ENCODE results near the gene BARX2.

BARX2 gene

GRCh38 chr11:129383060-129383459 lies 7.4 kb downstream of the BARX2 start:
- intact Hi-C loops (cut with micrococcal nuclease): no loop called here
- Mint-ChIP-seq H3K4me3 (no peak overlapping the region), H3K27me3 (peaks cover 44% of the 10 kb centered on the region), H3K36me3 (ENCODE audit: low read depth) (no peaks in the 10 kb centered on the region), H3K4me1 (ENCODE audit: low read depth) (no peaks in the 10 kb centered on the region), H3K9me3 (no peaks in the 10 kb centered on the region), H3K27ac (no peak overlapping the region)

GRCh38 chr11:129383502-129383901 lies 7.9 kb downstream of the BARX2 start:
- H3K9me3 Mint-ChIP-seq: no peaks in the 10 kb centered on the region
- intact Hi-C loops (cut with micrococcal nuclease): no loop called here
- no peaks in the 10 kb centered on the region for H3K4me1 Mint-ChIP-seq (ENCODE audit: low read depth)
- H3K27ac Mint-ChIP-seq: no peak overlapping the region
- H3K27me3 Mint-ChIP-seq: peaks cover 42% of the 10 kb centered on the region
- H3K36me3 Mint-ChIP-seq (ENCODE audit: low read depth): no peaks in the 10 kb centered on the region
- H3K4me3 Mint-ChIP-seq: no peak overlapping the region

GRCh38 chr11:129384415-129384814 lies 8.8 kb downstream of the BARX2 start:
- no peak overlapping the region for H3K27ac Mint-ChIP-seq
- no peak overlapping the region for H3K4me3 Mint-ChIP-seq
- peaks cover 36% of the 10 kb centered on the region for H3K27me3 Mint-ChIP-seq
- intact Hi-C loops (cut with micrococcal nuclease): no loop called here
- no peaks in the 10 kb centered on the region for H3K36me3 Mint-ChIP-seq (ENCODE audit: low read depth)
- H3K4me1 Mint-ChIP-seq (ENCODE audit: low read depth): no peaks in the 10 kb centered on the region
- no peaks in the 10 kb centered on the region for H3K9me3 Mint-ChIP-seq

- Mint-ChIP-seq H3K27me3 (peaks cover 33% of the 10 kb centered on the region), H3K9me3 (no peaks in the 10 kb centered on the region), H3K4me1 (ENCODE audit: low read depth) (no peaks in the 10 kb centered on the region), H3K36me3 (ENCODE audit: low read depth) (no peaks in the 10 kb centered on the region), H3K27ac (no peak overlapping the region), H3K4me3 (no peak overlapping the region)
- intact Hi-C loops (cut with micrococcal nuclease): no loop called here
Measured at GRCh38 chr11:129385801-129386200, 10.2 kb downstream of the BARX2 start.

- H3K27ac Mint-ChIP-seq: no peak overlapping the region
- intact Hi-C loops (cut with micrococcal nuclease): no loop called here
Measured at GRCh38 chr11:129386795-129387397, 11.2 kb downstream of the BARX2 start.

GRCh38 chr11:129387434-129387833 lies 11.8 kb downstream of the BARX2 start:
- no peaks in the 10 kb centered on the region for H3K4me1 Mint-ChIP-seq (ENCODE audit: low read depth)

More at GRCh38 chr11:129386795-129387397, 11.2 kb downstream of the BARX2 start:
- Mint-ChIP-seq H3K4me1 (ENCODE audit: low read depth) (no peaks in the 10 kb centered on the region), H3K27me3 (peaks cover 26% of the 10 kb centered on the region), H3K4me3 (no peak overlapping the region), H3K36me3 (ENCODE audit: low read depth) (no peaks in the 10 kb centered on the region), H3K9me3 (no peaks in the 10 kb centered on the region)

GRCh38 chr11:129388824-129389223 lies 13.2 kb downstream of the BARX2 start:
- no peaks in the 10 kb centered on the region for H3K9me3 Mint-ChIP-seq
- H3K36me3 Mint-ChIP-seq (ENCODE audit: low read depth): no peaks in the 10 kb centered on the region
- H3K4me3 Mint-ChIP-seq: no peak overlapping the region
- peaks cover 16% of the 10 kb centered on the region for H3K27me3 Mint-ChIP-seq
- H3K27ac Mint-ChIP-seq: no peak overlapping the region
- intact Hi-C loops (cut with micrococcal nuclease): no loop called here
- no peaks in the 10 kb centered on the region for H3K4me1 Mint-ChIP-seq (ENCODE audit: low read depth)

More at GRCh38 chr11:129387434-129387833, 11.8 kb downstream of the BARX2 start:
- no peak overlapping the region for H3K27ac Mint-ChIP-seq
- no peaks in the 10 kb centered on the region for H3K36me3 Mint-ChIP-seq (ENCODE audit: low read depth)
- no peaks in the 10 kb centered on the region for H3K9me3 Mint-ChIP-seq
- intact Hi-C loops (cut with micrococcal nuclease): no loop called here
- peaks cover 24% of the 10 kb centered on the region for H3K27me3 Mint-ChIP-seq
- no peak overlapping the region for H3K4me3 Mint-ChIP-seq

GRCh38 chr11:129390303-129390821 lies 14.7 kb downstream of the BARX2 start:
- intact Hi-C loops (cut with micrococcal nuclease): no loop called here
- Mint-ChIP-seq H3K36me3 (ENCODE audit: low read depth) (no peaks in the 10 kb centered on the region), H3K9me3 (no peaks in the 10 kb centered on the region), H3K27ac (no peak overlapping the region), H3K4me3 (no peak overlapping the region), H3K27me3 (peaks cover 11% of the 10 kb centered on the region), H3K4me1 (ENCODE audit: low read depth) (no peaks in the 10 kb centered on the region)

- Mint-ChIP-seq H3K9me3 (no peaks in the 10 kb centered on the region), H3K4me3 (no peak overlapping the region), H3K36me3 (ENCODE audit: low read depth) (no peaks in the 10 kb centered on the region), H3K27ac (no peak overlapping the region), H3K27me3 (peaks cover 14% of the 10 kb centered on the region), H3K4me1 (ENCODE audit: low read depth) (no peaks in the 10 kb centered on the region)
- intact Hi-C loops (cut with micrococcal nuclease): no loop called here
Measured at GRCh38 chr11:129391360-129391759, 15.7 kb downstream of the BARX2 start.

- H3K27me3 Mint-ChIP-seq: peaks cover 13% of the 10 kb centered on the region
- H3K9me3 Mint-ChIP-seq: no peaks in the 10 kb centered on the region
- H3K27ac Mint-ChIP-seq: no peak overlapping the region
- H3K36me3 Mint-ChIP-seq (ENCODE audit: low read depth): no peaks in the 10 kb centered on the region
- no peak overlapping the region for H3K4me3 Mint-ChIP-seq
- intact Hi-C loops (cut with micrococcal nuclease): no loop called here
- no peaks in the 10 kb centered on the region for H3K4me1 Mint-ChIP-seq (ENCODE audit: low read depth)
Measured at GRCh38 chr11:129391821-129392220, 16.2 kb downstream of the BARX2 start.

GRCh38 chr11:129392995-129393394 lies 17.3 kb downstream of the BARX2 start:
- Mint-ChIP-seq H3K4me1 (ENCODE audit: low read depth) (no peaks in the 10 kb centered on the region), H3K36me3 (ENCODE audit: low read depth) (no peaks in the 10 kb centered on the region), H3K4me3 (no peak overlapping the region), H3K9me3 (no peaks in the 10 kb centered on the region), H3K27ac (no peak overlapping the region), H3K27me3 (peaks cover 6% of the 10 kb centered on the region)
- intact Hi-C loops (cut with micrococcal nuclease): no loop called here

- Mint-ChIP-seq H3K4me3 (no peak overlapping the region), H3K27ac (no peak overlapping the region), H3K9me3 (no peaks in the 10 kb centered on the region), H3K4me1 (ENCODE audit: low read depth) (no peaks in the 10 kb centered on the region), H3K27me3 (peaks cover 6% of the 10 kb centered on the region), H3K36me3 (ENCODE audit: low read depth) (no peaks in the 10 kb centered on the region)
- intact Hi-C loops (cut with micrococcal nuclease): no loop called here
Measured at GRCh38 chr11:129394709-129395108, 19.1 kb downstream of the BARX2 start.

GRCh38 chr11:129395432-129395831 lies 19.8 kb downstream of the BARX2 start:
- no peak overlapping the region for H3K4me3 Mint-ChIP-seq
- H3K36me3 Mint-ChIP-seq (ENCODE audit: low read depth): no peaks in the 10 kb centered on the region
- no peaks in the 10 kb centered on the region for H3K4me1 Mint-ChIP-seq (ENCODE audit: low read depth)
- H3K9me3 Mint-ChIP-seq: no peaks in the 10 kb centered on the region
- peaks cover 4% of the 10 kb centered on the region for H3K27me3 Mint-ChIP-seq
- no peak overlapping the region for H3K27ac Mint-ChIP-seq
- intact Hi-C loops (cut with micrococcal nuclease): no loop called here

- intact Hi-C loops (cut with micrococcal nuclease): no loop called here
- no peaks in the 10 kb centered on the region for H3K9me3 Mint-ChIP-seq
- no peak overlapping the region for H3K4me3 Mint-ChIP-seq
Measured at GRCh38 chr11:129395883-129396282, 20.2 kb downstream of the BARX2 start.

GRCh38 chr11:129396454-129396853 lies 20.8 kb downstream of the BARX2 start:
- intact Hi-C loops (cut with micrococcal nuclease): no loop called here
- Mint-ChIP-seq H3K4me3 (no peak overlapping the region), H3K27me3 (peaks cover 4% of the 10 kb centered on the region), H3K4me1 (ENCODE audit: low read depth) (no peaks in the 10 kb centered on the region), H3K9me3 (no peaks in the 10 kb centered on the region), H3K36me3 (ENCODE audit: low read depth) (no peaks in the 10 kb centered on the region), H3K27ac (no peak overlapping the region)

More at GRCh38 chr11:129395883-129396282, 20.2 kb downstream of the BARX2 start:
- Mint-ChIP-seq H3K36me3 (ENCODE audit: low read depth) (no peaks in the 10 kb centered on the region), H3K27me3 (peaks cover 4% of the 10 kb centered on the region), H3K27ac (no peak overlapping the region), H3K4me1 (ENCODE audit: low read depth) (no peaks in the 10 kb centered on the region)

Data from dendritic cell treated with granulocyte-macrophage colony-stimulating factor and Interleukin-4, amounts not matched to agents 40 ng/mL and 50 ng/mL, for 4 days (primary cell).